H9 (cell line): Measurements from ENCODE around the gene PRSS21. TPM values are rescaled to one million over a fixed set of nuclear protein-coding genes. Genes with fewer than 3 reads are reported as not detected.

ENCODE experiments used
- DNase-seq: peaks from one replicate; pipeline ENCODE4 v3.0.0-alpha.2; 2017
- H2AFZ ChIP-seq: one replicate; pipeline ENCODE4 v1.6.1; 2013; ENCODE audit warnings: mild to moderate bottlenecking, low read length, control low read depth, moderate library complexity
- H2AK5ac ChIP-seq: 2 replicates; pipeline ENCODE4 v1.6.1; 2013; ENCODE audit warnings: low read length, control low read depth, mixed read lengths; ENCODE audit not compliant: insufficient read length
- H2BK120ac ChIP-seq: one replicate; pipeline ENCODE4 v1.6.1; 2013; ENCODE audit warnings: low read depth, mild to moderate bottlenecking, low read length, control low read depth, inconsistent platforms; ENCODE audit not compliant: poor library complexity, severe bottlenecking
- H2BK12ac ChIP-seq: 2 replicates; pipeline ENCODE4 v1.6.1; 2013; ENCODE audit warnings: low read length, control low read depth, mixed read lengths, low read depth; ENCODE audit not compliant: insufficient read length
- H2BK15ac ChIP-seq: 2 replicates; pipeline ENCODE4 v1.6.1; 2013; ENCODE audit warnings: low read depth, low read length, control low read depth
- H2BK20ac ChIP-seq: one replicate; pipeline ENCODE4 v1.6.1; 2013; ENCODE audit warnings: low read depth, mild to moderate bottlenecking, low read length, control low read depth, inconsistent platforms; ENCODE audit not compliant: poor library complexity, severe bottlenecking
- H2BK5ac ChIP-seq: 2 replicates; pipeline ENCODE4 v1.6.1; 2013; ENCODE audit warnings: low read length, control low read depth, mixed read lengths; ENCODE audit not compliant: insufficient read length
- H3K14ac ChIP-seq: 2 replicates; pipeline ENCODE4 v1.6.1; 2013; ENCODE audit warnings: low read length, control low read depth; ENCODE audit not compliant: insufficient read depth
- H3K18ac ChIP-seq: 2 replicates; pipeline ENCODE4 v1.6.1; 2013; ENCODE audit warnings: low read depth, mild to moderate bottlenecking, mixed read lengths, low read length, control low read depth; ENCODE audit not compliant: insufficient read length
- H3K23ac ChIP-seq: 2 replicates; pipeline ENCODE4 v1.6.1; 2013; ENCODE audit warnings: low read length, control low read depth, mixed read lengths, low read depth; ENCODE audit not compliant: insufficient read length
- H3K23me2 ChIP-seq: 2 replicates; pipeline ENCODE4 v1.6.1; 2013; ENCODE audit warnings: low read depth, mild to moderate bottlenecking, mixed read lengths, low read length, control low read depth; ENCODE audit not compliant: insufficient read length, poor library complexity, severe bottlenecking
- H3K27ac ChIP-seq: 2 replicates; pipeline ENCODE4 v1.5.1; 2013; ENCODE audit warnings: low read length, control low read depth, mixed read lengths, low read depth; ENCODE audit not compliant: insufficient read length
- H3K27me3 ChIP-seq: 2 replicates; pipeline ENCODE4 v1.6.1; 2013; ENCODE audit warnings: low read length, control low read depth, inconsistent platforms; ENCODE audit not compliant: insufficient read depth
- H3K4ac ChIP-seq: 2 replicates; pipeline ENCODE4 v1.6.1; 2013; ENCODE audit warnings: low read depth, mild to moderate bottlenecking, control low read depth, inconsistent platforms, low read length, moderate library complexity
- H3K4me1 ChIP-seq: 2 replicates; pipeline ENCODE4 v1.6.1; 2013; ENCODE audit warnings: low read length, control low read depth, inconsistent platforms; ENCODE audit not compliant: insufficient read depth
- H3K4me2 ChIP-seq: 2 replicates; pipeline ENCODE4 v1.6.1; 2013; ENCODE audit warnings: low read length, control low read depth, mixed read lengths; ENCODE audit not compliant: insufficient read length, insufficient read depth
- H3K56ac ChIP-seq: 2 replicates; pipeline ENCODE4 v1.6.1; 2013; ENCODE audit warnings: low read depth, mild to moderate bottlenecking, mixed read lengths, low read length, control low read depth; ENCODE audit not compliant: insufficient read length
- H3K79me1 ChIP-seq: 2 replicates; pipeline ENCODE4 v1.6.1; 2013; ENCODE audit warnings: low read depth, mild to moderate bottlenecking, moderate library complexity, low read length, control low read depth, inconsistent platforms; ENCODE audit not compliant: insufficient read depth, poor library complexity, severe bottlenecking
- H3K79me2 ChIP-seq: 2 replicates; pipeline ENCODE4 v1.6.1; 2013; ENCODE audit warnings: low read length, control low read depth, inconsistent platforms; ENCODE audit not compliant: insufficient read depth
- H3K9ac ChIP-seq: 2 replicates; pipeline ENCODE4 v1.6.1; 2013; ENCODE audit warnings: low read length, control low read depth, mixed read lengths; ENCODE audit not compliant: insufficient read length; ENCODE audit errors: extremely low read depth
- H3K9me3 ChIP-seq: one replicate; pipeline ENCODE4 v1.6.1; 2013; ENCODE audit warnings: low read depth, low read length, inconsistent platforms; ENCODE audit not compliant: control insufficient read depth
- H3T11ph ChIP-seq: one replicate; pipeline ENCODE4 v1.6.1; 2013; ENCODE audit warnings: mild to moderate bottlenecking, low read length, control low read depth, inconsistent platforms
- H4K20me1 ChIP-seq: one replicate; pipeline ENCODE4 v1.6.1; 2013; ENCODE audit not compliant: control insufficient read depth, insufficient read length, insufficient read depth
- H4K5ac ChIP-seq: 2 replicates; pipeline ENCODE4 v1.6.1; 2013; ENCODE audit warnings: low read depth, mild to moderate bottlenecking, mixed read lengths, low read length, control low read depth; ENCODE audit not compliant: insufficient read length
- H4K8ac ChIP-seq: replicated peaks from 2 replicates; pipeline ENCODE4 v1.6.1; 2013; ENCODE audit warnings: low read length, control low read depth, mixed read lengths, low read depth; ENCODE audit not compliant: insufficient read length
- H4K91ac ChIP-seq: 2 replicates; pipeline ENCODE4 v1.6.1; 2013; ENCODE audit warnings: low read depth, mild to moderate bottlenecking, moderate library complexity, mixed read lengths, low read length, control low read depth; ENCODE audit not compliant: insufficient read length
- H3K27ac Mint-ChIP-seq, 3 experiments: 2 replicates in 2 of 3; 3 replicates in 1 of 3; pipeline ENCODE4 v1.8.0; 2020 to 2021; ENCODE audit warnings: mixed read lengths in 3 of 3, mild to moderate bottlenecking in 1 of 3, moderate library complexity in 1 of 3
- H3K27me3 Mint-ChIP-seq: 2 replicates; pipeline ENCODE4 v1.8.0; 2021; ENCODE audit warnings: low read depth, mild to moderate bottlenecking, moderate library complexity, mixed read lengths
- H3K36me3 Mint-ChIP-seq, 3 experiments: 2 replicates in 2 of 3; 3 replicates in 1 of 3; pipeline ENCODE4 v1.8.0; 2020 to 2021; ENCODE audit warnings: low read depth in 3 of 3, mixed read lengths in 3 of 3; ENCODE audit not compliant: insufficient read depth in 1 of 3
- H3K4me1 Mint-ChIP-seq, 2 experiments: 2 replicates each; pipeline ENCODE4 v1.8.0; 2020; ENCODE audit warnings: mixed read lengths in 2 of 2
- H3K4me3 Mint-ChIP-seq, 2 experiments: 2 replicates in 1 of 2; 3 replicates in 1 of 2; pipeline ENCODE4 v1.8.0; 2020 to 2021; ENCODE audit warnings: mild to moderate bottlenecking in 2 of 2, mixed read lengths in 2 of 2, moderate library complexity in 1 of 2
- H3K9me3 Mint-ChIP-seq, 2 experiments: 2 replicates in 1 of 2; 3 replicates in 1 of 2; pipeline ENCODE4 v1.8.0; 2020; ENCODE audit warnings: mild to moderate bottlenecking in 2 of 2, mixed read lengths in 2 of 2, moderate library complexity in 1 of 2
- CTCF ChIP-seq: fragments of 200-600 bp; sonication (generic); conservative IDR thresholded peaks from 3 replicates; pipeline ENCODE4 v1.8.0; 2021; ENCODE audit warnings: antibody characterized with exemption, mild to moderate bottlenecking
- WGBS: extraction: QIAGEN DNeasy Blood & Tissue Kit; methylation state at CpG from one replicate; pipeline ENCODE4 v1.1.7; 2013; ENCODE audit warnings: missing lambda C conversion rate, low lambda C conversion rate, mixed read lengths; ENCODE audit not compliant: insufficient read length; ENCODE audit errors: extremely low coverage; 5-methylcytosine and 5-hydroxymethylcytosine counted together
- total RNA-seq: library from RNA; stranded (reverse); gene quantifications from 2 replicates; pipeline ENCODE4 v1.2.1, GENCODE V29; 2021

The PRSS21 gene
- total RNA-seq, 1 experiment from 2014 or later = not detected

GRCh38 chr16:2834968-2835367 lies 17.9 kb downstream of the PRSS21 start:
- no peak overlapping the region for H2AFZ ChIP-seq
- no peak overlapping the region for H3K23ac ChIP-seq
- H3K4me1 Mint-ChIP-seq = peaks cover 17 to 19% of the 10 kb centered on the region in 2 experiments
- H3K9ac ChIP-seq = no peak overlapping the region
- H3K27ac Mint-ChIP-seq = no peak overlapping the region
- H3K9me3 Mint-ChIP-seq = no peaks in the 10 kb centered on the region; a peak in 2 of 5 replicates
- no CpG with 5 or more reads among the region's 3 CpGs for WGBS
- no peak overlapping the region for H2BK5ac ChIP-seq
- no peak overlapping the region for H3K14ac ChIP-seq
- no peaks in the 10 kb centered on the region for H3K23me2 ChIP-seq
- no peak overlapping the region for H3K18ac ChIP-seq
- no peaks in the 10 kb centered on the region for H3K79me1 ChIP-seq
- TF ChIP-seq CTCF = no peak
- H2BK12ac ChIP-seq = no peak overlapping the region
- no peaks in the 10 kb centered on the region for H3K36me3 Mint-ChIP-seq
- no peak overlapping the region for H3K27ac ChIP-seq
- H2AK5ac ChIP-seq = no peak overlapping the region
- no peaks in the 10 kb centered on the region for H3K9me3 ChIP-seq
- H3K4ac ChIP-seq = no peak overlapping the region
- no peak overlapping the region for H2BK20ac ChIP-seq
- no peak overlapping the region for H4K5ac ChIP-seq
- no peak overlapping the region for H3K4me3 Mint-ChIP-seq
- no peak overlapping the region for H2BK120ac ChIP-seq
- no peak overlapping the region for H4K91ac ChIP-seq
- no peak overlapping the region for H3T11ph ChIP-seq
- no peak for DNase-seq
- no peak overlapping the region for H3K4me2 ChIP-seq
- peaks cover 3% of the 10 kb centered on the region; the same call in 1 of the 2 replicates for H3K4me1 ChIP-seq
- H3K56ac ChIP-seq = no peak overlapping the region
- H2BK15ac ChIP-seq = no peak overlapping the region
- H4K8ac ChIP-seq = no peak overlapping the region
- H3K79me2 ChIP-seq = no peaks in the 10 kb centered on the region
- H3K27me3 ChIP-seq = no peaks in the 10 kb centered on the region
- H4K20me1 ChIP-seq = no peaks in the 10 kb centered on the region
- H3K27me3 Mint-ChIP-seq = peaks cover 7% of the 10 kb centered on the region
